A673 (cell line): ENCODE measurements around the gene CCDC191.

ENCODE experiments used
- EZH2 ChIP-seq: fragments of 200-600 bp; sonication (generic); IDR thresholded peaks from 2 replicates; pipeline ENCODE4 v1.6.1; 2017; ENCODE audit warnings: borderline replicate concordance, low read depth, mild to moderate bottlenecking, mixed read lengths, antibody characterized with exemption, low read length; ENCODE audit not compliant: poor library complexity, severe bottlenecking
- TF ChIP-seq, protein P1 (sequence below): fragments of 300-800, 200-600 bp; sonication (generic); conservative IDR thresholded peaks from 2 replicates; pipeline ENCODE4 v1.5.1; 2017; ENCODE audit warnings: low read depth, mild to moderate bottlenecking, antibody characterized with exemption, low read length, moderate library complexity, mixed read lengths

DNA sequence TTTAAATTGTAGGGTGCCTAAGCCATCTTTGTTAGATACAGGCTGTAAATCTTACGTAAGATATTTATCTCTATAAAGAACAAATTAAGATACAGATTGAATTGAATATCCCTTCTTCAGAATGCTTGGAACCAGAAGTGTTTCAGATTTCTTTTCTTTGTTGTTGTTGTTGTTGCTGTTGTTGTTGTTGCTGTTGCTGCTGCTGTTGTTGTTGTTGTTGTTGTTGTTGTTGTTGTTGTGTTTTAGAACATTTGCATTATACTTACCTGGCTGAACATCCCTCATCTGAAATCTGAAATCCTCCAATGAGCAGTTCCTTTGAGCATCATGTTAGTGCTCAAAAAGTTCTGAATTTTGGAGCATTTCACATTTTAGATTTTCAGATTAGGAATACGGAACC is 26.8 kb upstream of the CCDC191 start:
- TF ChIP-seq, protein P1, sequence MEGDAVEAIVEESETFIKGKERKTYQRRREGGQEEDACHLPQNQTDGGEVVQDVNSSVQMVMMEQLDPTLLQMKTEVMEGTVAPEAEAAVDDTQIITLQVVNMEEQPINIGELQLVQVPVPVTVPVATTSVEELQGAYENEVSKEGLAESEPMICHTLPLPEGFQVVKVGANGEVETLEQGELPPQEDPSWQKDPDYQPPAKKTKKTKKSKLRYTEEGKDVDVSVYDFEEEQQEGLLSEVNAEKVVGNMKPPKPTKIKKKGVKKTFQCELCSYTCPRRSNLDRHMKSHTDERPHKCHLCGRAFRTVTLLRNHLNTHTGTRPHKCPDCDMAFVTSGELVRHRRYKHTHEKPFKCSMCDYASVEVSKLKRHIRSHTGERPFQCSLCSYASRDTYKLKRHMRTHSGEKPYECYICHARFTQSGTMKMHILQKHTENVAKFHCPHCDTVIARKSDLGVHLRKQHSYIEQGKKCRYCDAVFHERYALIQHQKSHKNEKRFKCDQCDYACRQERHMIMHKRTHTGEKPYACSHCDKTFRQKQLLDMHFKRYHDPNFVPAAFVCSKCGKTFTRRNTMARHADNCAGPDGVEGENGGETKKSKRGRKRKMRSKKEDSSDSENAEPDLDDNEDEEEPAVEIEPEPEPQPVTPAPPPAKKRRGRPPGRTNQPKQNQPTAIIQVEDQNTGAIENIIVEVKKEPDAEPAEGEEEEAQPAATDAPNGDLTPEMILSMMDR, result no peak
- TF ChIP-seq EZH2, result no peak
